NB4 (cell line): Measurements from ENCODE around the gene PALB2.

Experiments
- DNase-seq: peaks from one replicate; pipeline ENCODE4 v3.0.0; 2010; ENCODE audit warnings: low read depth
- H3K4me3 ChIP-seq: one replicate; pipeline ENCODE4 v1.5.1; 2011; ENCODE audit warnings: mild to moderate bottlenecking, low read depth, low read length, moderate library complexity
- CTCF ChIP-seq: IDR thresholded peaks from one replicate; pipeline ENCODE4 v1.5.1; 2012; ENCODE audit warnings: low read depth, low read length
- MAX ChIP-seq: IDR thresholded peaks from 2 replicates; pipeline ENCODE4 v1.6.1; 2011; ENCODE audit warnings: low read depth, low read length
- MYC ChIP-seq: IDR thresholded peaks from 2 replicates; pipeline ENCODE4 v1.6.1; 2011; ENCODE audit warnings: low read depth, low read length
- POLR2A ChIP-seq: IDR thresholded peaks from 2 replicates; pipeline ENCODE4 v1.6.1; 2011; ENCODE audit warnings: mild to moderate bottlenecking; ENCODE audit not compliant: insufficient read length; ENCODE audit errors: extremely low read depth

The PALB2 gene

DNA sequence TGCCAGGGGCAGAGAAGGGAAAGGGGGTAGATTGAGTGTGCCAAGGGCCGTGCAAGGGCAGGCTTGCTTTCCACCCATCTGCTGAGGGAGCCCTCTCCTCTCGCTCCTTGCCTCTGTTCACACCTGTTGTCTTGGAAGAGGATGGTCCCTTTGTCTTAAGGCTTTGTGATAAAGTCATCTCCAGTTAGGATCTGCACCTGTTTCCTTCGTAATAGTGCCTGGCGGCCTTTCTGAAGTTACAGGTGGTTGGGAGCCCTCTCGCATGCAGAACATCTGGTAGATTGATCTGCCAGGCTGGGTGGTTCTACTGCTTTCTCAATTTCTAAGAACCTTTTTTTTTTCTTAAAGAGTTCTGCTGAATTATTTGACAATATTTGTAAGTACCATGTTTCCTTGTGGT lies 67.3 kb downstream of the PALB2 start:
- DNase-seq, result no peak
- TF ChIP-seq MYC (no peak), MAX (no peak), CTCF (no peak)
- H3K4me3 ChIP-seq, result no peak overlapping the region

- no peak overlapping the region for H3K4me3 ChIP-seq
- DNase-seq, result no peak
- TF ChIP-seq POLR2A (no peak), CTCF (no peak), MAX (no peak), MYC (no peak)
Measured at GRCh38 chr16:23572394-23572793, 68.7 kb downstream of the PALB2 start.

DNA sequence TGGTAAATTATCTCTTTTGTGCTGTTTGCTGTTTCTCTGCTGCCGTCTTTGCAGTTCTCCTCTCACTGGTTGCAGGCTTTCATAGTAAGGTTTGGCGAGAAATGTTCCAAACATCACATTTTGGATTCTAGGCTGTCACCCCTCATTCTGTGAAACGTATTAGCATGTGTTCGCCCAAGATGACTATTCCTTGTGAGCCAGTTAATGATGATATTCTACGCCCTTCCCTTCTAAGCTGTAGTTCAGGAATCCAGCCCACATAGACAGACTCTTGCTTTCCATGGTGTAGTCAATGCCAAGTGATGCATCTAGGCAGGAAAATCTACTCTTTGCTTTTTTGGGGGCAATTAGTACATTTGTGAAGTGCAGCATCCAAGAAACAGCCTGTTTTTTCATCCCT lies 69.2 kb downstream of the PALB2 start:
- TF ChIP-seq MAX (no peak), MYC (no peak), CTCF (no peak), POLR2A (no peak)
- no peak overlapping the region for H3K4me3 ChIP-seq
- DNase-seq, result no peak

DNA sequence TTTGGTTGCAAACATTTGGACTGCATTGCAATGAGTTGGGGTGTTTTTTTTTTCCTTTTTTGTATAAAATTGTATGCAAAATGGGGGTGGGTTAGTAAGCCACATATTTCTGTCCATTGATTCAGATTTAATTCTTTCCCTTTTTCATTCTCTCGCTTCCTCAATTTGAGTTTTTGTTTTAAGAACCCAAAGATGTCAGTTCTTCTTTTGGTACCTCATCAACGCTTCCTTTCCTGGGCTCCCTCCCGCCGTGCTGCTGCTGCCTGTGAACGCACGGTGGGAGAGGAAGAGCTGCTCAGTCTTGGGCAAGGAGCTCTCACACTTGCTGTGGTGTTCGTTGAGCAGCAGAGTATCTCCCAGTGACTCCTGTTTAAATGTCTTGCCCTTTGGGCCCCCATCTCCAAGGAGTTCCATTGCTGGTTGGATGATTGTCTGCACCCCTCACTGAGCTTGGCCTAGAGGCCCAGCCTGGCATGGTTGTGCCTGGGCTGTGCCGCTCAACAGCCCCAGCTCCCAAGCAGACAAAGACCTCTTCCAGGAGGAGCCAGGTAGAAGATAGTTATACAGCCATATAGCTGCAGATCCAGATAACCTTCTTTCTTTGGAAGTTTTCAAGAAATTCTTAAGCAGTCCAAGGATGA lies 70.0 kb downstream of the PALB2 start:
- H3K4me3 ChIP-seq, result no peak overlapping the region
- no peak for DNase-seq
- TF ChIP-seq MAX (no peak), MYC (no peak), POLR2A (no peak), CTCF (no peak)

GRCh38 chr16:23567602-23568001 lies 73.5 kb downstream of the PALB2 start:
- TF ChIP-seq MYC, result no peak
- TF ChIP-seq POLR2A, result no peak
- TF ChIP-seq CTCF, result no peak
- no peak for TF ChIP-seq MAX
- DNase-seq, result no peak
- no peak overlapping the region for H3K4me3 ChIP-seq

DNA sequence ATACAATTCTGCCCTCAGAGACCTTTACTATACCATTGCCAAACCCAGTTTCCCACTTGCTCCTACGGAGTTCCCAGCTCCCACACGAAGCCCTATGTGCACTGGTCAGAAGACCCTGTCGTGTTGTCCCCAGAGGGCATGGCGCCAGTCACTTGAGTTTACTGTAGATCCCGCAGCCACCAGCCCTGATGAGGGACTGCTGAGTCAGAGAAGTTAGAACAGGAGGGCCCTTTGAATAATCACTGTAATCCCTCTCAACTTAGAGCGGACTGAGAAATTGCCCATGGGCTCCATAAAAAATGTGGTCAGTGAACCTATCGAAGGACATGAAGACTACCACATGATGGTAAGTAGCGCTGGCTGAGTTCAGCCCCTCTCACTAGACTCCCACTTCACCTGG lies 74.4 kb downstream of the PALB2 start:
- no peak overlapping the region for H3K4me3 ChIP-seq
- DNase-seq, result no peak
- TF ChIP-seq MYC (no peak), POLR2A (no peak), CTCF (no peak), MAX (no peak)
